NCI-H524 treated with DMSO at 0.1 percent for 48 hours (cell line): ENCODE measurements around the gene OTUB1.

ENCODE experiments used
- DNase-seq: peaks from one replicate; lab custom pipeline; 2025; lab: John Stamatoyannopoulos, UW

Gene OTUB1

DNA sequence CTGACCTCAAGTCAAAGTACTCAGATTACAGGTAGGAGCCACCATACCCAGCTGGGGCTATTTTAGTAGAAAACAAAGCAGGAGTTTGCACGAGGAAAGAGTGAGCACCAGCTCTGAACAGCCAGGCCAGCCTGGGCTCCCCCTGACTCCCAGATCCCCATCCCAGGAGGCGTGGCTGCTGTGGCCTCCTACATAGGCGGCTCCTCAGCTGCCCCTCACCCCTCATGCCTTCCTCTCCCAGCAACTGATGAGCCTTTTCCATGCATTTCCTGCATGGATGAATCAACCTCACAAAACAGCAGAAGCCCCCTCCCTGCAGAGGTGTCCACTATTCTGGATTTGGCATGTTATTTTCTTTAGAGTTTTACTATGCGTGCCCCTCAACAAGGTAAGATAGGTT is 39.0 kb downstream of the OTUB1 start:
- no peak for DNase-seq

DNA sequence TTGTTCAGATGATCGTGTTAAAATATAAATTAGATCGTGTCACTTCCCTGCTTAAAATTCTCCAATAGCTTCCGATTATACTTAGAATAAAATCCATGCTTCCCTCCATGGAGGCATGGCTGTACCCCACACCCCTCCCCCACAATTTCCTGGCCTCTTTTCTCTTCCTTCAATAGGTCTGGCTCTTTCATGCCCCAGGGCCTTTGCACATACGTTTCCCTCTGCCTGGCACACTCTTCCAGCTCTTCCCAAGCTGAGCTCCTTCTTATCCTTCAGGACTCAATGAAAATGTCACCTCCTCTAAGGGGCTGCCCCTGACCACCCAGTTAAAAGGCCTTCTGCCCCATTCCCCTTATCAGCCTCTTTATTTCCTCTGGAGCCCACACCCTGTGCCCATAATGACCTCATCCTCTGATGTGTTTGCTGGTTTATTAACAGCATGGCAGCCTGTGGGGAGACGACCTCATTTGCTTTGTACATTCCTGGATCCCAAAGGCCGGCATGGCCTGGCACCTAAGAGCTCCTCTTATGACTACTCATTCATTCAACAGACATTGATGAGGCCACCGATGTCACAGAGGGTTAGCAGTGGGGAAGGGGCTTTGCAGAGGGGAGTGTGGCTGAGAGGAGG is 40.5 kb downstream of the OTUB1 start:
- no peak for DNase-seq

DNA sequence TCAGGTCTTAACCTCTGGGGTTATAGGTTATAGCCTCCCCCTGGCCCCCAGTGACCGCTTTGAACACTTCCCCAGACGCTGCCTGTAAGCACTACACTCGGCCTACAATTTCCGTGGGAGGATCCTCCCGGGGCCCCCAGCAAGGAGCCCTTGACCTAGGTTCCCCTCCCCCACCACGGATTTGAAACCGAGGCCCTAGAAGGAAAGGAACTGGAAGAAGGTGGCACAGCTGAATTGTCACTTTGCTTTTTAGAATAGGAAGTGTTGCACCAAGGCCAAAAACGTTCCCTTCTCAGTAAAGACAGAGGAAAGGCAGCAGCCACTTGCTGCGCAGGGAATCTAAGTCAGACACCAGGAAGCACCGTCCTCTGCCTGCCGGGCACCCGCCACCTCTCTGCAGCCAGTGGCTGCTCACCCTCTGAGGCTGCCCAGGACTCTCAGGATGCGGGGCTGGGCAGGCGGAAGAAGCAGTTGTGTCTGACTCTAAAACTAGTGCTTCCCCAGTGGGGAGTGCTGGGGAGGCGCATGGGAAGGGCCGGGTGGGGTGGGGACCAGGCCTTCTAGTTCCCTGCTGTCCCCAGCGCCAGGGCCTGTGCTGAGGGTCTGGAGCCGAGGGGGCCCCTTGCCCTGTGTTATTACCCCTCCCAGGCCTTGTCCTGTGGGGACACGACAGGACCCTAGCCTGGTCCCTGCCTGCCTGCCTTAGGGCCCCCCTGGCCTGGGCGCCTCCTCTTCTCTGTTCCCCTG is 41.6 kb downstream of the OTUB1 start:
- DNase-seq: no peak

- DNase-seq: no peak
These were observed 42.3 kb downstream of the OTUB1 start for GRCh38 chr11:64028398-64029115.

- no peak for DNase-seq
These were observed 43.5 kb downstream of the OTUB1 start for GRCh38 chr11:64029773-64030172.

DNA sequence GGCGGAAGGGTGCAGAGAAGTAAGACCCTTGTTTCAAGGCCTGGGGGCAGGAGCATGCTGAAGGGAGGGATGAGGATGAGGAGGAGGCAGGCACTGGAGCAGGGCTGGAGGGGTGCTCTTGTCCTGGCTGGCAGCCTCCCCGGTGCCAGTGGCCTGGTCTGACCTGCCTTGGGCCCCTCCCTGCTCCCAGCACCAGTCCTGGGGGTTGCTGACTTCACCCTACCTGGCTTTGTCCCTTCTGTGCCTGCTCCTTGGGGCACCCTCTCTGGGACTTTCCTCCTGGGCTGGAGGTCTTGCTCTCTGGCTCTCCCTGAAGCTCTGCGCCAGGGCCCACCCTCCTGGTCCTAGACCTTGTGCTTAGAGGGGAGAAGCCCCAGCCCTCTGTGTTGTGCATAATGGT is 44.8 kb downstream of the OTUB1 start:
- no peak for DNase-seq

GRCh38 chr11:64032050-64032449 is 45.8 kb downstream of the OTUB1 start:
- no peak for DNase-seq

DNA sequence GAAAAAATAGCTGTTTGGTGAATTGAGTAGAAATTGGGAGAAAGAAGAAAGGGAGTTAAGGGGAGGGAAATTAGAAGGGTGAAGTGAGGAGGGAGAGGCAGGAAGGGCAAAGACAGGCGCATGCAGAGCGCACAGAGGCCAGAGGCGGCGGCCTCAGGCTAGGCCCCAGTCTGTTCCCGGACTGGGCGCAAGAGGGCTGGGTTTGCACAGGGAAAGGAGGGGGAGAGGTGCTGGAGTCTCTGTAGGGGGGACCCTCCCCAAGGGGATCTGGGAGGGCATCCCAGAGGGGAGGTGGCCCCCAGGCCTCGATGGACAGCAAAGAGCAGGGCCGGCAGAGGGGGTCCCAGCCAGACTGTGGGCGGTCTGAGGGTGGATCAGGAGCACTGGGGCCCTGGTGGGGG is 48.2 kb downstream of the OTUB1 start:
- DNase-seq: no peak

DNA sequence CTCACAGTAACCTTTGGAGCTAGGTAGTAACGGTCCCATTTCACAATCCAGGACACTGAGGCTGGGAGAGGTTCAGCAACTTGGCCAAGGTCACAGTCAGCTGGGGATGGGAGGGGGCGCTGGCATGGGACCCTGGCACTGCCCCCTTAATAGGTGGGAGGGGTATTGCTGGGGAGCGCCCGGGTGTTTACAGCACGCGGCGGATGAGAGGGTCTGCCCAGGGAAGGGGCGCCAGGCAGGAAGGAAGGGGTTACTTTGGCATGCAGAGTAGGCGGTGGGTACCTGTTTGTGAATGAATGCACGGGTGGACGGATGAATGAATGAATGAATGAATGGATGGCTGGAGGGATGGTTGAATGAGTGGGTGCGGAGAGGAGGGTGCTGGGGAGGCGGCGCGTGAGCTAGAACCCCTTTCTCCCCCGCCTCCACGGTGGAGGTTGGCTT is 48.9 kb downstream of the OTUB1 start:
- DNase-seq: no peak

DNA sequence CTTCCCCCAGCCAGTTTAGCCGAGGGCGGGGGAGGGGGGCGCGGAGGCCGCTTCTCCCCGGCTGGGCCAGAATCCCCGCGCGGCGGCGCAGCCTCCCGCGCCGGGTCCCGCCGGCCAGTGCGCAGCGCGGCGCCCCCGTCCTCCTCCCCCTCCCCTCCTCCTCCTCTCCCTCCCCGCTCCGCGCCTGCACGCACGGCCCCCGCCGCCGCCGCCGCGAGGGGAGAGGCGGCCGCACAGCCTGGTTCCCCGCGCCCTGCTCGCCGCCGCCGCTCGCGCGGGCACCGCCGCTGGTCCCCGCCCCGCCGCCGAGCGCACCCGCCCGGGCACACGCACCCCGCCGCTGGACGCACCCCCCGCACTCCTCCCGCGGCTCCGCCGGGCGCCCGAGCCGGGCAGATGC is 49.3 kb downstream of the OTUB1 start, which contains the start of gene FLRT1:
Gene FLRT1, plus strand, starts transcription at position 356 of the 400 bp plus-strand sequence. CDS start 80,337 bp downstream, outside the sequence.
- no peak for DNase-seq

GRCh38 chr11:64036087-64037026 is 50.1 kb downstream of the OTUB1 start:
- DNase-seq: no peak

DNA sequence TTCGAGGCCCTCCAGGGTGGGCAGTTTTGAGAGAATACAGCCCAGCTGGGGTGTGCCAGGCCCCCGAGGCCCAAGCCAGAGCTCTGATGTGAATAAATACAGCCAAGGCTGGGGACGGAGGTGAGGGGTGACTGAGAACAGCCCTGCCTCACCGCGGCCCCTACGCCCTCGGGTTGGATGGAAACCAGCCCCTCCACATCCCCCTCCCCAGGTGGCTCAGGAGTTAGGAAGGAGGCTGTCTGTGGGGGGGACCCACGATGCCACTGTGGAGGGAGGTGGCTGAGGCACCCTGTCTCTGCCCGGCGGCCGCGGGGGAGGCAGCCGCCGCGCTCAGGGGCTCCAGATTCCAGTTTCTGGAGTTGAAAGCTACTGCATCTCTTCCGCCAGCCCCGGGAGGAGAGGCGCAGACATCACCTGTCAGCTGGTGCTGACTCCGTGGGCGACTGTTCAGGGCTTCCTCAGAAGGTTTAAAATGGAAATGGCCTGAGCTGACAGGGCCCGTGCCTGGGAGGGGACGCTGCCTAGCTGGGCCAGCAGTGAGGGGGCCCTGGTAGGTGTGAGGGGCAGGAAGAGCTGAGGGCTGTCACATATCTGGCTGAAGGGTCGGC is 50.9 kb downstream of the OTUB1 start:
- no peak for DNase-seq

GRCh38 chr11:64038500-64038899 is 52.3 kb downstream of the OTUB1 start:
- DNase-seq: no peak

DNA sequence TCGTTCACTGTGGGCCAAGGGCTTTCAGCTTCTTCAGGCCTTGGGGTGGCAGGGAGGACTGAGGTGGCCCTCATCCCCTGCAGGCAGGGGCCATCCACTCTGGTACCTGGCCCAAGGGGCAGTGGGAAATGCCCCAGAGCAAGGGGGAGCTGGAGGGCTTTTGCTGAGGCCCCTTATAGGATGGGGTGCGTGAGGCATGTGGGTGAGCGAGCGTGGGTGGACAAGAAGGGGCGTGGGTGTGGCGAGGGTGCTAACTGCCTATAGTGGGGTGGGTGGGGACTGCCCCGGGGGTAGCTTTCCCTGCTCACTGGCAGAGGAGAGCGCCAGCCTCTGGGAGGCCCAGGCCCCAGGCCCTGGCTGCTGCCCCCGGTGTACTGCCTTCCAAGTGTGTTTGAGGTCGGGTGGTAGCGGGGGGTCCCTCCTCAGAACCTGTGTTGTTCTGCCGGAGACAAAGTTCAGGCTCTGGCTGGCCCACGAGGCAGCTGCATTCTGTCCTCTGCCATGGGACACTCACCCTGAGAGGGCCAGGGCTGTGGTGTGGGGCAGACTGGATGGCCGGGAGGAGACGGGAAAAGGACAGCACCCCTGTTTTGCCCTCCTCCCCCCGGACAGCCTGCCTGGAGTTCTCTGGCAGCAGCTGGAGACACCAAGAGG is 52.9 kb downstream of the OTUB1 start:
- DNase-seq: no peak

GRCh38 chr11:64040684-64041322 is 54.6 kb downstream of the OTUB1 start:
- no peak for DNase-seq

DNA sequence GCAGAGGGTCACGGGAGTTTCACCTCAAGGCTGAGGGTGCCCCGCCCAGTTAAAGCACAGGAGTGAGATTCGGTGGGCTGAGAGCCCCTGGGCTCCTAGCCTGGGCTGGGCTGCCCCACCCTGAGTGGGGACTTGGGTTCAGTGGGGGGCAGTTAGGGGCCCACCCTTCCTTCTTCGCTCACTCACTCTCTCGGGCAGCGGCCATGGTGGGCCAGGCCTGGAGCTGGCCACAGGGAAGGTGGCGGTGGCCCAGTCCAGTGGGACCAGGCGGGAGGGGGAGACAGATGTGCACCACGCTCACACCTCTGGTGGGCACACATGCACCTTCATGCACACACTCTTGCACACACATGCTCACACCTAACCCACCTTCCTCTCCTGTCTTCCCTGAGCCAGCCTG is 55.6 kb downstream of the OTUB1 start:
- DNase-seq: no peak

DNA sequence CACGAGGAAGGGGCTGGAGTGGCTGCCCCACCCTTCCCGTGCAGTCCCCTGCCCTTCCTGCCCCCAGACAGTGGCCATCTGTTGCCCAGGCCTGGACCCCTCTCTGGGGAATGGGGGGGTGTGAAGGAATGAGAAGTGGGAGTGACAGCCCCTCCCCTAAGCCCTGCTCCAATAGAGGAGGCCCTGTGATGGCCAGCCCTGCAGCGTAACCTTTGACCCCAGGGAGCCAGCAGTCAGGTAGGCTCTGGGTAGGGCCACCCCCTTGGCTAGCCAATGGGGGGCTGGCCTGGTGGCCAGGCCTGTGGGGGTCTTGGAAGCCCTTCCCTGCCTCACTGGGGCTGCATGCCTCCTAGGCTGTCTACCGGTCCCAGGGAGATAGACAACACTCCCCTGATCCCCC is 56.1 kb downstream of the OTUB1 start:
- no peak for DNase-seq

DNA sequence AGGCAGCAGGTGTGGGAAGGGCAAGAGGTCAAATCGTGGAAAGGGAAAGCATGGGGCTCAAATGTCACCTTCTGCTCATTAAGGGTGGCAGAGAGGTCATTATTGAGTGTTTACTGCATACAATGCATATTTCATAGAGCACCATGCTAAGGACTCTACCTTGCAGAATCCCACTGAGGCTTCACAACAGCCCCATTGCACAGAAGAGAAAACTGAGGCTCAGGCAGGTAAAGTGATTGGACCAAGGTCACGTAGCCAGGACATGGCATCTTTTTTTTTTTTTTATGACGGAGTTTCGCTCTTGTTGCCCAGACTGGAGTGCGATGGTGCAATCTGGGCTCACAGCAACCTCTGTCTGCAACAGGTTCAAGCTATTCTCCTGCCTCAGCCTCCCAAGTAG is 57.3 kb downstream of the OTUB1 start:
- no peak for DNase-seq

DNA sequence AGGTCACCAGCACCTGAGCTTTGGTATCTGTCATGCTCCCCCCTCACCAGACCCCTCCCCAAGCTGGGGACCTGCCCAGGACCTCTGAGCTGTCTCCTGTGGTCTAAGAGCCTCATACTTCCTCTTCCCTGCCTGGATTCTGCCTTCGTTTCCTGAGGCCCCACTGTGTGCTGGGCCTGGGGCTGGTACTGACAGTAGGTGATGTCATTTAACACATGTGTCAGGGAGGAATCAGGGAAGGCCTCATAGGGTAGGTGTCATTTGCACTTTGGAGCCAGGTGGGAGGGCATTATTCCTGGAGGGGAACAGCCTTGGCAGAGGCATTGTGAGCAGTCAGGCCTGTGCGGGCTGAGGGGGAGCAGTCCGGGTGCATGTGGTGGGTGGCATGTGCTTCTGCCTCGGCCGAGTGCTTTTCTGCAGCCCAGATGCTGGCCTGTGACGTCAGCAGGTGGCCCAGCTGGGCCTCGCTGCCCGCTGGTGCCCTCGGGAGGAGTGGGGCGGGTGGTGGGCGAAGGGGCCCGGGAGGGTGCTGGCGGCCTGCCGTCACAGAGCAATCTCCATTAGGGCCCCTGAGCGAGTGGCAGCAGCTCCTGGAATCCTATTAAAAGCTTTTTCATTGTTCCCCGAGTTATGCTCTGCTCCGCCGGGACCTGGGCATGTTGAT is 58.6 kb downstream of the OTUB1 start:
- peak; percentile 25 for DNase-seq

DNA sequence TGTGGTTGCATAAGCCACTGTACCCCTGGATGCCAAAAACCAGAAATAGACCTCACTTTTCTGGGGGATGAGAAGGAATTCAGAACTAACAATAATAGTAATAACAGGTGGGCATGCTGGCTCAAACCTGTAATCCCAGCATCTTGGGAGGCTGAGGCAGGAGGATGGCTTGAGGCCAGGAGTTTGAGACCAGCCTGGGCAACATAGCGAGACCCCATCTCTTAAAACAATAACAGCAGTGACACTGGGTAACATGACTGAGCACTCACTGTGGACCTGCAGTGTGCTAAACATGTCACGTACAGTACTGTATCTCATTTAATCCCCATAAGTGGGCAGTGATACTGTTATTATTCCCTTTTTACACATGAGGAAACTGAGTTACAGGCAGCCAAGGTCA is 59.5 kb downstream of the OTUB1 start:
- DNase-seq: no peak
